ENCODE data around the gene KRT4.

DNA sequence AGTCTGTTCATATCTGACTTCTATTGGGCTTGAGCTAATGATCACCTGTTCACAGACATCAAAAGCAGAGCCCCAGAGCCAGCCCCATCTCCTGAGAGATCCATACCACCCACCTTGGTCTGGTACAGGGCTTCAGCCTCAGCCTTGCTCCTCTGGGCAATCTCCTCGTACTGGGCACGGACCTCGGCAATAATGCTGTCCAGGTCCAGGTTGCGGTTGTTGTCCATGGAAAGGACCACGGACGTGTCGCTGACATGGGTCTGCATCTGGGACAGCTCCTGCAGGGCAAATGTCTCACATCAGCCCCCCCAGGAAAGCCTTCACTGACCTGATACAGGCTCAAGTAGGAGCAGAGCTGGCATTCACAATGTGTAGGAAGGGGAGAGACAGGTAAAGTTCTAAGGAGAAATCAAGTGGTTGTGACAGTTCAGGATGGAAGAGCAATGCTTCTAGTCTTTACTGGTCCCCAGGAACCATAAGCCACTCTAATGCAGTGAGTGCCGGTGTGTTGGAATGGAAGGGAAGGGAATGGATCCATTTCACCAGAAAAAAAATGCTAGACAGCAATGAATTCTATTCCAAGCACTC is 5.2 kb downstream of the KRT4 start:
- no peak for TF ChIP-seq CTCF (conservative IDR thresholded peaks at IDR 0.05; ENCODE audit: low read depth, low read length)
- TF ChIP-seq EZH2phosphoT487 (IDR thresholded peaks at IDR 0.05; ENCODE audit: borderline replicate concordance, low read length) = no peak
